Measurements from ENCODE around the gene PTMS.
"Not testable (repeated sequence)": the region's sequence is repeated elsewhere in the genome, so short reads cannot be mapped to it uniquely, and the experiment has no call there.

Gene PTMS

GRCh38 chr12:6736754-6737153 lies 29.4 kb upstream of the PTMS start:
- Histone ChIP-seq H2AFZ (ENCODE audit: low read depth, low read length) (no peak overlapping the region), H3K27ac (ENCODE audit: low read length) (no peak overlapping the region), H3K27me3 (ENCODE audit: low read depth, low read length) (no peaks in the 10 kb centered on the region), H3K9me3 (ENCODE audit: insufficient read depth, low read length) (no peaks in the 10 kb centered on the region), H3K4me3 (ENCODE audit: low read length) (no peak overlapping the region), H3K36me3 (replicated peaks; ENCODE audit: low read depth, low read length) (peaks cover 6% of the 10 kb centered on the region), H3K4me2 (ENCODE audit: low read length) (no peak overlapping the region), H3K79me2 (ENCODE audit: low read length) (no peaks in the 10 kb centered on the region), H4K20me1 (ENCODE audit: insufficient read depth, low read length) (no peaks in the 10 kb centered on the region), H3K9ac (ENCODE audit: low read length) (no peak overlapping the region), H3K4me1 (ENCODE audit: low read length) (no peaks in the 10 kb centered on the region)
- no peak for TF ChIP-seq CTCF (IDR thresholded peaks at IDR 0.05; ENCODE audit: low read depth, low read length)
- no peak for TF ChIP-seq EZH2phosphoT487 (IDR thresholded peaks at IDR 0.05; ENCODE audit: low read depth)

DNA sequence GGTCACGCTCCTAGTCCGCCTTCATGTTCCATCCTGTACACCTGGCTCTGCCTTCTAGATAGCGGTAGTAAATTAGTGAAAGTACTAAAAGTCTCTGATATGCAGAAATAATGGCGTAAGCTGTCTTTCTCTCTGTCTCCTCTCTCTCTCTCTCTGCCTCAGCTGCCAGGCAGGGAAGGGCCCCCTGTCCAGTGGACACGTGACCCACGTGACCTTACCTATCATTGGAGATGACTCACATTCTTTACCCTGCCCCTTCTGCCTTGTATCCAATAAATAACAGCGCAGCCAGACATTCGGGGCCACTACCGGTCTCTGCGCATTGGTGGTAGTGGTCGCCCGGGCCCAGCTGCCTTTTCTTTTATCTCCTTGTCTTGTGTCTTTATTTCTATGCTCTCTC lies 24.1 kb upstream of the PTMS start:
- not testable (repeated sequence) for H3K9ac ChIP-seq (ENCODE audit: low read length); H3K27ac ChIP-seq (ENCODE audit: low read length); H3K79me2 ChIP-seq (ENCODE audit: low read length); H3K4me3 ChIP-seq (ENCODE audit: low read length); H2AFZ ChIP-seq (ENCODE audit: low read depth, low read length); H3K9me3 ChIP-seq (ENCODE audit: insufficient read depth, low read length); H4K20me1 ChIP-seq (ENCODE audit: insufficient read depth, low read length); H3K4me2 ChIP-seq (ENCODE audit: low read length); H3K27me3 ChIP-seq (ENCODE audit: low read depth, low read length)
- peaks cover 13% of the 10 kb centered on the region for H3K4me1 ChIP-seq (ENCODE audit: low read length)
- peaks cover 23% of the 10 kb centered on the region for H3K36me3 ChIP-seq (replicated peaks; ENCODE audit: low read depth, low read length)

DNA sequence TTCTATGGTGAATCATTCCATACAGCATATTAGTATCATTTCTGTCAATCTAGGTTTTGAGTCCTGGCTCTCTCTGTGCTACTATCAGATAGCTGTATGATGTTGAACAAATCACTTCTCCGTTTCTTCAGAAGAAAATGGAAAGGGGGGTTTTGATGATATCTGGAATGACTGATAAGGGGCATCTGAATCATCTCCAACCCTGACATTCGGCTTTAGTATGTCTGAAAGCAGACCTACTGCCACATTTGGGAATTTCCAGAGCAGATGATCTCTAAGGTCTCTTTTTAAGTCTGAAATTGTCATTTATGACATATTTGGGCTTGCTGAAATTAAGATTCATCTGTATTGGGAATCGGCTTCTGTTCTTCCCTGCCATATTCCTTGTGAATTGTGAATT lies 23.3 kb upstream of the PTMS start:
- Histone ChIP-seq H3K4me2 (ENCODE audit: low read length) (no peak overlapping the region), H3K36me3 (replicated peaks; ENCODE audit: low read depth, low read length) (peaks cover 30% of the 10 kb centered on the region), H3K79me2 (ENCODE audit: low read length) (no peaks in the 10 kb centered on the region), H3K9me3 (ENCODE audit: insufficient read depth, low read length) (no peaks in the 10 kb centered on the region), H3K4me3 (ENCODE audit: low read length) (no peak overlapping the region), H2AFZ (ENCODE audit: low read depth, low read length) (no peak overlapping the region), H3K4me1 (ENCODE audit: low read length) (peaks cover 13% of the 10 kb centered on the region), H3K27ac (ENCODE audit: low read length) (no peak overlapping the region), H4K20me1 (ENCODE audit: insufficient read depth, low read length) (no peaks in the 10 kb centered on the region), H3K9ac (ENCODE audit: low read length) (no peak overlapping the region), H3K27me3 (ENCODE audit: low read depth, low read length) (no peaks in the 10 kb centered on the region)
- TF ChIP-seq CTCF (IDR thresholded peaks at IDR 0.05; ENCODE audit: low read depth, low read length) (no peak), EZH2phosphoT487 (IDR thresholded peaks at IDR 0.05; ENCODE audit: low read depth) (no peak)

DNA sequence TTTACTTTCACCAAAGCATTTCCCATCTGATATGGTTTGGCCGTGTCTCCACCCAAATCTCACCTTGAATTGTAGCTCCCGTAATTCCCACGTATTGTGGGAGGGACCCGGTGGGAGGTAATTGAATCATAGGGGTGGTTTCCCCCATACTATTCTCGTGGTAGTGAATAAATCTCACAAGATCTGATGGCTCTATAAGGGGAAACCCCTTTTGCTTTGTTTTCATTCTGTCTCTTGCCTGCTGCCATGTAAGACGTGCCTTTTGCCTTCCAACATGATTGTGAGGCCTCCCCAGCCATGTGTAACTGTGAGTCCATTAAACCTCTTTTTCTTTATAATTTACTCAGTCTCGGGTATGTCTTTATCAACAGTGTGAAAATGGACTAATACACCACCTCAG lies 22.9 kb upstream of the PTMS start:
- H3K27me3 ChIP-seq (ENCODE audit: low read depth, low read length); H3K79me2 ChIP-seq (ENCODE audit: low read length); H3K4me3 ChIP-seq (ENCODE audit: low read length); H2AFZ ChIP-seq (ENCODE audit: low read depth, low read length); H3K9ac ChIP-seq (ENCODE audit: low read length); H3K27ac ChIP-seq (ENCODE audit: low read length); H3K9me3 ChIP-seq (ENCODE audit: insufficient read depth, low read length); H4K20me1 ChIP-seq (ENCODE audit: insufficient read depth, low read length); H3K4me2 ChIP-seq (ENCODE audit: low read length): not testable (repeated sequence)
- peaks cover 33% of the 10 kb centered on the region for H3K36me3 ChIP-seq (replicated peaks; ENCODE audit: low read depth, low read length)
- peaks cover 13% of the 10 kb centered on the region for H3K4me1 ChIP-seq (ENCODE audit: low read length)

DNA sequence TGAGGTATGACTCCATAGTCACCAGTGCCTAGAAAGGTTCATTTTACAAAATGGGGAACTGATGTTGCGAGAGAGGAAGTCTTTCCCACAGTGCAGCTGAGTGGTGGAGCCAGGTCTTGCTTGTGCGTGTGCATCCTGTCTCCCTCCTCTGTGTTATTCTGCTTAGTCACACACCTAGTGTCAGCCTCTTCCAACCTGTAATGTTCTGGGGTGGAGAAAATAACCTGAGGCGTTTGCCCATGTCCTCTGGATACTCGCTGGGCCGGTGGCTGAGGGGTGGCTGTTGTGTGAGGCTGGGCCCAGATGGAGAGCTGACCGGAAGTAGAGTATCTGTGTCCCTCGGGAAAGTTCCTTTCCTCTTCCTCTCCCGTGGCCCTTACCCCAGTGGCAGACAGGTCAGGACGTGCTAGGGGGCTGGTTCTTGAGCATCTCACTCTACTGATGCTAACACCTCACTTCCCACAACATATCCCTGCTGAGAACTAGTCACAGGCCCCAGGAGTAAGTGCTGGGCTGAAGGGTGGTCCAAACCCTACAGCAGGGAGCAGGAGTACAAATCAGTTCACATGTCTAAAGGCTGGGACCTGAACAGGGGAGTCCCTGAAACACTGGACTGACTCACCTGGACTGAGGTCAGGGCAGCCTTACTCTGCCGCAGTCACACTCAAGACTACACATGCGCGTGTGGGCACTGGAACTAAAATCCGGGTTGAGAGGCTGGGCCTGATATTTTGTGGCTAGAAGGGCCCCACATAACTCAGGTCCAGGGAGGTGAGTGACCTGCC lies 20.2 kb upstream of the PTMS start:
- Histone ChIP-seq H3K4me3 (ENCODE audit: low read length) (no peak overlapping the region), H3K4me2 (ENCODE audit: low read length) (peak overlapping the region; percentile 35), H4K20me1 (ENCODE audit: insufficient read depth, low read length) (no peaks in the 10 kb centered on the region), H3K9ac (ENCODE audit: low read length) (peak overlapping the region; percentile 27; the same call in 1 of the 2 replicates), H3K79me2 (ENCODE audit: low read length) (no peaks in the 10 kb centered on the region), H2AFZ (ENCODE audit: low read depth, low read length) (no peak overlapping the region), H3K27ac (ENCODE audit: low read length) (peak overlapping the region; percentile 65), H3K4me1 (ENCODE audit: low read length) (peaks cover 13% of the 10 kb centered on the region), H3K36me3 (replicated peaks; ENCODE audit: low read depth, low read length) (peaks cover 56% of the 10 kb centered on the region), H3K27me3 (ENCODE audit: low read depth, low read length) (no peaks in the 10 kb centered on the region), H3K9me3 (ENCODE audit: insufficient read depth, low read length) (no peaks in the 10 kb centered on the region)
- TF ChIP-seq EZH2phosphoT487 (IDR thresholded peaks at IDR 0.05; ENCODE audit: low read depth) (no peak), CTCF (IDR thresholded peaks at IDR 0.05; ENCODE audit: low read depth, low read length) (no peak)
